Thoracic aorta (tissue), 2 donors: ENCODE measurements around the gene TRAFD1. TPM values are rescaled to one million over a fixed set of nuclear protein-coding genes. Genes with fewer than 3 reads are reported as not detected.
"Not testable (repeated sequence)": the region's sequence is repeated elsewhere in the genome, so short reads cannot be mapped to it uniquely, and the experiment has no call there.

Experiments used
- ATAC-seq: fragments of 150-250 bp; one replicate; pipeline ENCODE4 v1.8.0; 2017; ENCODE audit warnings: low read depth; ENCODE audit not compliant: insufficient number of reproducible peaks, low FRiP score
- DNase-seq: peaks from one replicate; pipeline ENCODE4 v3.0.0-alpha.2; 2020; ENCODE audit warnings: low spot score
- H3K27ac ChIP-seq, 2 donors: fragments of 200-600 bp; sonication (generic); 1 replicate in 1 of 2; 2 replicates in 1 of 2; pipeline ENCODE4 v1.5.1; 2016; ENCODE audit warnings: mild to moderate bottlenecking in 2 of 2, moderate library complexity in 2 of 2
- H3K27me3 ChIP-seq: fragments of 200-600 bp; sonication (generic); replicated peaks from 2 replicates; pipeline ENCODE4 v1.6.0; 2016; ENCODE audit warnings: mild to moderate bottlenecking; ENCODE audit not compliant: insufficient read depth
- H3K36me3 ChIP-seq: fragments of 200-600 bp; sonication (generic); one replicate; pipeline ENCODE4 v1.5.1; 2016
- H3K4me1 ChIP-seq, 2 donors: fragments of 200-600 bp; sonication (generic); 1 replicate in 1 of 2; 2 replicates in 1 of 2; pipeline versions ENCODE4 v1.5.1 to v1.6.0; 2016; ENCODE audit warnings: low read depth in 2 of 2, mild to moderate bottlenecking in 1 of 2; ENCODE audit not compliant: control insufficient read depth in 1 of 2
- H3K4me3 ChIP-seq: fragments of 200-600 bp; sonication (generic); 2 replicates; pipeline ENCODE4 v1.5.1; 2016; ENCODE audit warnings: mild to moderate bottlenecking
- H3K9me3 ChIP-seq: fragments of 200-600 bp; sonication (generic); 2 replicates; pipeline ENCODE4 v1.5.1; 2016
- CTCF ChIP-seq: fragments of 200-600 bp; sonication (generic); IDR thresholded peaks from one replicate; pipeline ENCODE4 v1.5.1; 2019; ENCODE audit warnings: antibody characterized with exemption
- total RNA-seq, 2 donors: library from RNA; depleted of rRNA; stranded (reverse); fragments of >200 nt; gene quantifications; one replicate each; pipeline versions ENCODE4 v1.1.0 to v1.2.3, GENCODE V29; 2016

TRAFD1 gene
- total RNA-seq, 2 donors from 2014 or later = 23.6 to 43.7 TPM

- H3K27me3 ChIP-seq = no peaks in the 10 kb centered on the region
- H3K4me3 ChIP-seq = no peak overlapping the region
- no peak for ATAC-seq
- no peak for DNase-seq
- peaks cover 4% of the 10 kb centered on the region for H3K36me3 ChIP-seq
- H3K4me1 ChIP-seq = peaks cover 8 to 24% of the 10 kb centered on the region in 2 donors
- no peaks in the 10 kb centered on the region for H3K9me3 ChIP-seq
- H3K27ac ChIP-seq = no peak overlapping the region
- TF ChIP-seq CTCF = no peak
These were observed 28.7 kb upstream of the TRAFD1 start for GRCh38 chr12:112096667-112097066.

- no peak overlapping the region for H3K27ac ChIP-seq
- ATAC-seq (no peak), DNase-seq (no peak)
- TF ChIP-seq CTCF = no peak
- peaks cover 4% of the 10 kb centered on the region for H3K36me3 ChIP-seq
- no peaks in the 10 kb centered on the region for H3K9me3 ChIP-seq
- peaks cover 8 to 25% of the 10 kb centered on the region in 2 donors for H3K4me1 ChIP-seq
- H3K27me3 ChIP-seq = no peaks in the 10 kb centered on the region
- H3K4me3 ChIP-seq = no peak overlapping the region
These were observed 27.7 kb upstream of the TRAFD1 start for GRCh38 chr12:112097641-112098040.

GRCh38 chr12:112100500-112100899 is 24.9 kb upstream of the TRAFD1 start:
- DNase-seq, H3K27me3 ChIP-seq, H3K27ac ChIP-seq, ATAC-seq, H3K9me3 ChIP-seq, H3K4me3 ChIP-seq, H3K36me3 ChIP-seq: not testable (repeated sequence)
- H3K4me1 ChIP-seq = peaks cover 15 to 40% of the 10 kb centered on the region in 2 donors

- peaks cover 4% of the 10 kb centered on the region for H3K36me3 ChIP-seq
These were observed 23.2 kb upstream of the TRAFD1 start for GRCh38 chr12:112102127-112102526.

GRCh38 chr12:112102746-112103145 is 22.6 kb upstream of the TRAFD1 start:
- H3K36me3 ChIP-seq, H3K9me3 ChIP-seq, DNase-seq, H3K27me3 ChIP-seq, ATAC-seq, H3K4me3 ChIP-seq: not testable (repeated sequence)
- peaks cover 26 to 44% of the 10 kb centered on the region in 2 donors for H3K4me1 ChIP-seq
- peak overlapping the region in 1 of 2 donors; percentile 20 for H3K27ac ChIP-seq

More at GRCh38 chr12:112102127-112102526, 23.2 kb upstream of the TRAFD1 start:
- no peak for DNase-seq
- no peak for ATAC-seq
- Histone ChIP-seq H3K4me3 (no peak overlapping the region), H3K9me3 (no peaks in the 10 kb centered on the region), H3K4me1 (peaks cover 21 to 39% of the 10 kb centered on the region in 2 donors), H3K27ac (no peak overlapping the region), H3K27me3 (no peaks in the 10 kb centered on the region)
- no peak for TF ChIP-seq CTCF

- peaks cover 23 to 36% of the 10 kb centered on the region in 2 donors for H3K4me1 ChIP-seq
- peaks cover 4% of the 10 kb centered on the region for H3K36me3 ChIP-seq
- no peak overlapping the region for H3K27ac ChIP-seq
- no peak for TF ChIP-seq CTCF
- ATAC-seq = no peak
- H3K27me3 ChIP-seq = no peaks in the 10 kb centered on the region
- no peak for DNase-seq
- no peaks in the 10 kb centered on the region for H3K9me3 ChIP-seq
- no peak overlapping the region for H3K4me3 ChIP-seq
These were observed 21.4 kb upstream of the TRAFD1 start for GRCh38 chr12:112103758-112104503.
